Measurements from ENCODE around the gene GMPR2. TPM values are rescaled to one million over a fixed set of nuclear protein-coding genes. Genes with fewer than 3 reads are reported as not detected.
A peak's percentile ranks its signal among the peaks of the same experiment; 100 is the strongest.
"Not testable (repeated sequence)": the region's sequence is repeated elsewhere in the genome, so short reads cannot be mapped to it uniquely, and the experiment has no call there.

Gene GMPR2
- total and polyA plus RNA-seq, 2 donors = 44.9 to 63.1 TPM

DNA sequence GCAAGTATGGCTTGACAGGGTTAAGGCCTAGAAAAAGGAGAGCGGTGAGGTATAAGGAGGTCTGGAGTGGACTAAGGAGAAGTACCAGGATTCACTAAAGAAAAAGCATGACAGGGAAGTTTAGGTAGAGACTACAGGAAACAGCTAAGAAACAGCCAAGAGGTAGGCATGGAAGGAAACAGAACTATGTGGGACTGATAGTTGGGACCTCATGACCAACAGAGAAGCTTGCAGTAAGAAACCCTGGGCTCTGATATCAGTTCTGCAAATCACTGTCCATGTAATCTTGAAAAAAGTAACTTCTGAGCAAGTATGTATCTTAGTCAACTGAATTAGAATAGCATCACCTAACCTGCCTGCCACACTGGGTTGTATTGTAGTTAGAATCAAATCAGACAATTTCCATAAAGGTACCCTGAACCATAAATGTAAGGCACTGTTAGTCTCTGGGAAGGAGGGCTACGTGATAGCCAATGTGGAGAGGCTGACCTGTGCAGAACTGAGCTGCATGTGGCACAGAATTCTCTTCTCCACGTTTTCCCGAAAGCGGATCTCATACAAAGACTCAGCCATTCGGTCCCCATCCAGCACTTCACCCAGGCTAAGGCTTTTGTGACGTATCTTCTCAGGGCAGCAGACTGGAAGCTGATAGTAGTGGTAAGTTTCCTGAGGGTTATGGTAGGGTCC, 38.4 kb upstream of the GMPR2 start:
- Histone ChIP-seq H3K4me1 (ENCODE audit: insufficient read depth) (peaks cover 1% of the 10 kb centered on the region), H3K36me3 (ENCODE audit: insufficient read depth) (no peaks in the 10 kb centered on the region), H3K27ac (ENCODE audit: low read depth) (no peak overlapping the region), H3K4me3 (ENCODE audit: low read depth, low read length) (peak overlapping the region; percentile 67)
- 81% methylated on average over 7 of the region's 7 CpGs for WGBS
- DNase-seq (ENCODE audit: extremely low spot score) = no peak

GRCh38 chr14:24194873-24195185, 37.9 kb upstream of the GMPR2 start:
- H3K27ac ChIP-seq (ENCODE audit: low read depth) = peak overlapping the region; percentile 94
- WGBS = 56% methylated on average over 8 of the region's 8 CpGs
- H3K4me3 ChIP-seq (ENCODE audit: low read depth, low read length) = peak overlapping the region; percentile 67
- H3K36me3 ChIP-seq (ENCODE audit: insufficient read depth) = no peaks in the 10 kb centered on the region
- peaks cover 1% of the 10 kb centered on the region for H3K4me1 ChIP-seq (ENCODE audit: insufficient read depth)
- DNase-seq (ENCODE audit: extremely low spot score) = no peak

DNA sequence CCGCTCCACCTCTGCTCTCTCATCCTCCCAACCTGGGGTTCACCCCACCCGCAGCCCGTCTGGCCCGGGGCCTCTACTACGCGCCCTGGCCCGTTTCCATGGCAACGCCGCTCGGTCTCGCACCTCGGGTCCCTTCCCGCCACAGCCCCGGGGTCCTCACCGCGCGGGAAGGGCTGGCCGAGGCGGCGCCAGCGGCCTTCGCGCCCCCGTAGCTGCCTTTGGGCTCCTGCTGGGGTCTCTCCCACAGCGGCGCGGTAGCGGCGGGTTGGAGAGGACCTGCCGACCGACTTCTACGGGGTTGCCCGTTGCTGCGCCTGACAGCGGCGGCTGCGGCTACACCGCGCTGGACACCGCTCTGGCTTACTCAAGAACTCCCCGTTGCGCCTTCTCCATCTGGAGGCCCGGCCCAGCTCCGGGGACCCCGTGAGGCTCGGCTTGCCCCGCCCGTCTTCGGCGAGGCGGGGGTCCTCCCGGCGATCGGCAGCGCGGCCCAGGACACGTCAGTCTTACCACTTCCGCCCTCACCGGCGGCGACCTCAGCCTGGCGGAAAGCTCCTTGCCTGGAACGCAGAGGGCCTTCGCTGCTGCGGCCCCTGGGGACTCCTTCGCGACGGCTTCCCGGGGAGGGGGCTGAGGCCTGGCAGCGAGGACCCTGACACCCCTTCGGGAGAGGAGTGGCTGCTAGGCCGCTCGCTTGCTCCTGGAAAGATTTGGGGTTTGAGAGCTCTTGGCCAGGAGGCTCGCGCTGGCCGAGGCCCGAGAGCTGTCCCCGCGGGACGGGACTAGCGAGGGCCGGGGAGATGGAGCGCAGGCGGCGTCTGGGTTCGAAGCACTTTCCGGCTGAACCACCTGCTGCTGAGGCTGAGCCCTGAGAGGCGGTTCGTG, 37.3 kb upstream of the GMPR2 start, which contains the start of gene TM9SF1:
Gene TM9SF1 (minus strand): TSS at position 256 of the 885 bp plus-strand sequence. CDS start 422 bp downstream, outside the sequence.
- peak within 1 kb of the TSS; percentile 67 for H3K4me3 ChIP-seq (ENCODE audit: low read depth, low read length)
- peak within 1 kb of the TSS; percentile 94 for H3K27ac ChIP-seq (ENCODE audit: low read depth)
- WGBS = under 1% methylated on average over 89 of the region's 89 CpGs
- no peaks in the 10 kb centered on the region for H3K36me3 ChIP-seq (ENCODE audit: insufficient read depth)
- H3K4me1 ChIP-seq (ENCODE audit: insufficient read depth) = peaks cover 1% of the 10 kb centered on the region
- peak; percentile 57 for DNase-seq (ENCODE audit: extremely low spot score)

GRCh38 chr14:24196071-24197055, 36.4 kb upstream of the GMPR2 start:
- H3K4me3 ChIP-seq (ENCODE audit: low read depth, low read length) = peak overlapping the region; percentile 67
- H3K36me3 ChIP-seq (ENCODE audit: insufficient read depth) = peaks cover under 1% of the 10 kb centered on the region
- H3K27ac ChIP-seq (ENCODE audit: low read depth) = peak overlapping the region; percentile 94
- WGBS = 36% methylated on average over 33 of the region's 33 CpGs
- DNase-seq (ENCODE audit: extremely low spot score) = no peak
- H3K4me1 ChIP-seq (ENCODE audit: insufficient read depth) = peaks cover 1% of the 10 kb centered on the region

DNA sequence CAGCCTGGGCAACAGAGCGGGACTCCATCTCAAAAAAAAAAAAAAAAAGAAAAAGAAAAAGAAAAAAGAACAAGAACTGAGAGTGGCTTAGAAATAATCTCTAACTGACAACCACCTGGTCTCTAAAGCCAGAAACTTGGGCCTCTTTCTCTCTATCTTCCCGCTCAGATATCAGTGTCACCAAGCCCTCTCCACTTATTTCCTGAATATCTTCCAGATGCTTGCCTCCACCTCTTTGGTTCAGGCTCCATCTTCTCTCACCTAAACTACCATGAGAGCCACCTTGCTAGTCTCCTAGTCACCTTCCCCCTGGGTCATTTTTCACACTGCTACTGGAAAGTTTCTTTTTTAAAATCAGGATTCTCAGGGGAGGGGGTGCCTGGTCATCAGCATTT, 35.7 kb upstream of the GMPR2 start:
- no peak overlapping the region for H3K27ac ChIP-seq (ENCODE audit: low read depth)
- H3K4me1 ChIP-seq (ENCODE audit: insufficient read depth) = peaks cover 1% of the 10 kb centered on the region
- no peak for DNase-seq (ENCODE audit: extremely low spot score)
- 97% methylated on average over 2 of the region's 2 CpGs for WGBS
- no peak overlapping the region for H3K4me3 ChIP-seq (ENCODE audit: low read depth, low read length)
- H3K36me3 ChIP-seq (ENCODE audit: insufficient read depth) = peaks cover 2% of the 10 kb centered on the region

GRCh38 chr14:24198814-24199524, 33.8 kb upstream of the GMPR2 start:
- Histone ChIP-seq H3K36me3 (ENCODE audit: insufficient read depth) (peaks cover 2% of the 10 kb centered on the region), H3K4me1 (ENCODE audit: insufficient read depth) (peaks cover 1% of the 10 kb centered on the region), H3K4me3 (ENCODE audit: low read depth, low read length) (no peak overlapping the region), H3K27ac (ENCODE audit: low read depth) (no peak overlapping the region)
- WGBS = 82% methylated on average over 7 of the region's 7 CpGs
- no peak for DNase-seq (ENCODE audit: extremely low spot score)

DNA sequence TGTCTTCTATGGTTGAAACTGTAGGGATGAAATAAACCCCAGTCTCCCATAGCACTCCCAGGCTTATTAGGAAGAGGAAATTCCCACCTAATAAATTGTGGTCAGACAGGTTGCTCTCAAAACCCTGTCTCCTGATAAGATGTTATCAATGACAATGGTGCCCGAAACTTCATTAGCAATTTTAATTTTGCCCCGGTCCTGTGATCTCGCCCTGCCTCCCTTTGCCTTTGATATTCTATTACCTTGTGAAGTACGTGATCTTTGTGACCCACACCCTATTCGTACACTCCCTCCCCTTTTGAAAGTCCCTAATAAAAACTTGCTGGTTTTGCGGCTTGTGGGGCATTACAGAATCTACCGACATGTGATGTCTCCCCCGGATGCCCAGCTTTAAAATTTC, 30.2 kb upstream of the GMPR2 start:
- H3K27ac ChIP-seq (ENCODE audit: low read depth); DNase-seq (ENCODE audit: extremely low spot score); H3K4me3 ChIP-seq (ENCODE audit: low read depth, low read length); H3K36me3 ChIP-seq (ENCODE audit: insufficient read depth); H3K4me1 ChIP-seq (ENCODE audit: insufficient read depth): not testable (repeated sequence)
- 81% methylated on average over 8 of the region's 8 CpGs for WGBS

DNA sequence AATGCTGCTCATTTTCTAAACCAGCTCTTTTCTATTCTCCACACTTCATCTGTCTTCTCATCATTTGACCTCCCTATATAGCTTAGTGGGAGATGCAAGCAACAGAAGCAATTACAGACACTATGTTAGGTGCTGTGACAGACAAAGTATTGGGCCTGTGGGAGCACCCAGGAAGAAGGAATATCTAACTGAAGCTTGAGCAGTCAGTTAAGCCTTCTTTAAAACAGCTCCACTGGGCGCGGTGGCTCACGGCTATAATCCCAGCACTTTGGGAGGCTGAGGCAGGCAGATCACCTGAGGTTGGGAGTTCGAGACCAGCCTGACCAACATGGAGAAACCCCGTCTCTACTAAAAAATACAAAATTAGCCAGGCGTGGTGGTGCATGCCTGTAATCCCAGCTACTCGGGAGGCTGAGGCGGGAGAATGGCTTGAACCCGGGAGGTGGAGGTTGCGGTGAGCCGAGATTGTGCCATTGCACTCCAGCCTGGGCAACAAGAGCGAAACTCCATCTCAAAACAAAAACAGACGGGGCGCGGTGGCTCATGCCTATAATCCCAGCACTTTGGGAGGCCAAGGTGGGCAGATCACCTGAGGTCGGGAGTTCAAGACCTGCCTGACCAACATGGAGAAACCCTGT, 29.4 kb upstream of the GMPR2 start:
- 97% methylated on average over 16 of the region's 16 CpGs for WGBS
- not testable (repeated sequence) for H3K4me1 ChIP-seq (ENCODE audit: insufficient read depth); H3K27ac ChIP-seq (ENCODE audit: low read depth); H3K36me3 ChIP-seq (ENCODE audit: insufficient read depth); DNase-seq (ENCODE audit: extremely low spot score); H3K4me3 ChIP-seq (ENCODE audit: low read depth, low read length)

- DNase-seq (ENCODE audit: extremely low spot score) = no peak
- WGBS = 90% methylated on average over 7 of the region's 7 CpGs
- Histone ChIP-seq H3K27ac (ENCODE audit: low read depth) (no peak overlapping the region), H3K36me3 (ENCODE audit: insufficient read depth) (peaks cover 2% of the 10 kb centered on the region), H3K4me3 (ENCODE audit: low read depth, low read length) (no peak overlapping the region), H3K4me1 (ENCODE audit: insufficient read depth) (no peaks in the 10 kb centered on the region)
Measured at GRCh38 chr14:24204163-24205146, 28.3 kb upstream of the GMPR2 start.

DNA sequence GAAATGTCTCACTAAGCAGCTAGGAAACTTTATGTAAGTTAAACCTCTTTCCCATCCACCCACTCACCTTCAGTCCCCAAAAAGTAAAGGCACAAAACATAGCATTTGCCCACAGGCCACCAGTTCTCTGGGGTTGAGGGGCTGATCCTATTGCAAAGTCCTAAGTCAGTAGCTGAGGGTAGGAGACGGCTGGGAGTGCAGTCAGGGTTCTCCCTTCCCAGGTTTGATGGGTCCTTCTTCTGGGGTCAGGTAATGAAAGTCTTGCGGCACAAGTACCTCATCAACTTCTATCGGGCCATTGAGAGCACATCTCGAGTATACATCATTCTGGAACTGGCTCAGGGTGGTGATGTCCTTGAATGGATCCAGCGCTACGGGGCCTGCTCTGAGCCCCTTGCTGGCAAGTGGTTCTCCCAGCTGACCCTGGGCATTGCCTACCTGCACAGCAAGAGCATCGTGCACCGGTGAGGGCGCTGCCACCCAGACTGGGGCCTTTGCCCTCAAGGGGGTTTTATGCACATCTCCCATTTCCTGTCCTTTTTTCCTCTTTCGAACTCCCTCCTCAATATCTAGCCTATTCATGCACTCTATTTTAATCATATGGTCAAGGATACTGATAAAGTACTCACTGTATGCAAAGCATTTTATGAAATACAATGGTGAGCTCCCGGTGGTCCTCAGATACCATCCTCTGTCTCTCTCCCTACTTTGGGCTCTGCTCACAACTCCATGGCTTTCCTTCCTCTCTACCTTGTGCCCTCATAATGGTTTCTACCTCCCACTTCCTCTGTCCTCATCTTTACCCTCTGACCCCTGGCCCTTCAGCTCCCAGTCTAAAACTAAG, 26.2 kb upstream of the GMPR2 start:
- Histone ChIP-seq H3K4me3 (ENCODE audit: low read depth, low read length) (no peak overlapping the region), H3K36me3 (ENCODE audit: insufficient read depth) (peaks cover under 1% of the 10 kb centered on the region), H3K27ac (ENCODE audit: low read depth) (no peak overlapping the region), H3K4me1 (ENCODE audit: insufficient read depth) (no peaks in the 10 kb centered on the region)
- no peak for DNase-seq (ENCODE audit: extremely low spot score)
- WGBS = 97% methylated on average over 11 of the region's 11 CpGs

GRCh38 chr14:24207104-24207551, 25.6 kb upstream of the GMPR2 start:
- Histone ChIP-seq H3K4me1 (ENCODE audit: insufficient read depth) (no peaks in the 10 kb centered on the region), H3K27ac (ENCODE audit: low read depth) (no peak overlapping the region), H3K36me3 (ENCODE audit: insufficient read depth) (no peaks in the 10 kb centered on the region), H3K4me3 (ENCODE audit: low read depth, low read length) (no peak overlapping the region)
- WGBS = 95% methylated on average over 5 of the region's 5 CpGs
- DNase-seq (ENCODE audit: extremely low spot score) = no peak

Data from urinary bladder (tissue), 4 donors.